Natural killer cell (primary cell): Measurements from ENCODE around the gene DGKB. TPM values are rescaled to one million over a fixed set of nuclear protein-coding genes. Genes with fewer than 3 reads are reported as not detected.

Source experiments
- ATAC-seq, 3 donors: fragments of 150-1000 bp in 2 of 3; fragments of 200-7000 bp in 1 of 3; cut with Tn5 transposase; 1 replicate in 1 of 3; 2 replicates in 2 of 3; pipeline ENCODE4 v1.10.0; 2021; ENCODE audit warnings: mild to moderate bottlenecking in 2 of 3, moderate library complexity in 2 of 3
- DNase-seq, 2 donors: peaks; one replicate each; pipeline versions ENCODE4 v3.0.0 to v3.0.0-alpha.2; 2013 to 2021; ENCODE audit warnings: mixed read lengths in 1 of 2
- H3K27ac ChIP-seq: one replicate; pipeline ENCODE4 v1.5.1; 2013; ENCODE audit warnings: mild to moderate bottlenecking, low read length
- H3K27me3 ChIP-seq: one replicate; pipeline ENCODE4 v1.6.1; 2013; ENCODE audit warnings: low read length; ENCODE audit not compliant: control insufficient read depth, insufficient read depth
- H3K36me3 ChIP-seq: one replicate; pipeline ENCODE4 v1.6.1; 2013; ENCODE audit warnings: low read length; ENCODE audit not compliant: control insufficient read depth, insufficient read depth
- H3K4me1 ChIP-seq: one replicate; pipeline ENCODE4 v1.6.1; 2013; ENCODE audit warnings: low read length; ENCODE audit not compliant: control insufficient read depth, insufficient read depth
- H3K4me3 ChIP-seq: one replicate; pipeline ENCODE4 v1.5.1; 2013; ENCODE audit warnings: low read length
- H3K9me3 ChIP-seq: one replicate; pipeline ENCODE4 v1.6.1; 2013; ENCODE audit warnings: low read length; ENCODE audit not compliant: control insufficient read depth, insufficient read depth
- H3K27ac Mint-ChIP-seq, 2 donors: one replicate each; pipeline ENCODE4 v1.8.0; 2022; ENCODE audit warnings: mild to moderate bottlenecking in 2 of 2, mixed read lengths in 2 of 2, moderate library complexity in 1 of 2
- H3K27me3 Mint-ChIP-seq, 2 donors: one replicate each; pipeline ENCODE4 v1.8.0; 2022; ENCODE audit warnings: low read depth in 2 of 2, mixed read lengths in 2 of 2
- H3K36me3 Mint-ChIP-seq: one replicate; pipeline ENCODE4 v1.8.0; 2022; ENCODE audit warnings: mixed read lengths
- H3K4me1 Mint-ChIP-seq, 2 donors: one replicate each; pipeline ENCODE4 v1.8.0; 2022; ENCODE audit warnings: mixed read lengths in 2 of 2
- H3K4me3 Mint-ChIP-seq: one replicate; pipeline ENCODE4 v1.8.0; 2022; ENCODE audit warnings: mild to moderate bottlenecking, moderate library complexity, mixed read lengths
- H3K9me3 Mint-ChIP-seq, 2 donors: one replicate each; pipeline ENCODE4 v1.8.0; 2022; ENCODE audit warnings: mixed read lengths in 2 of 2
- CTCF ChIP-seq: fragments of 200-600 bp; IDR thresholded peaks from one replicate; pipeline ENCODE4 v1.8.0; 2022; ENCODE audit warnings: antibody characterized with exemption
- WGBS: methylation state at CpG from one replicate; pipeline ENCODE4 v1.1.7; 2013; ENCODE audit warnings: missing lambda C conversion rate; ENCODE audit not compliant: insufficient coverage; 5-methylcytosine and 5-hydroxymethylcytosine counted together
- intact Hi-C: fragments of 100-400 bp; cut with micrococcal nuclease; formaldehyde crosslinking; loops from one replicate; pipeline ENCODE4 v1.14.2; 2022
- total RNA-seq, 4 donors: library from RNA; stranded (reverse); fragments of 120-200 nt in 1 of 4; gene quantifications; one replicate each; pipeline versions ENCODE4 v1.2.3 to v1.2.4, GENCODE V29; 2013 to 2022

DGKB gene
- total RNA-seq, 3 donors from 2014 or later (not counting 1 experiment from before 2014, with no cell fraction given) = not detected

GRCh38 chr7:14430926-14431325 lies 471.6 kb downstream of the DGKB start:
- no peak for ATAC-seq
- Mint-ChIP-seq H3K36me3 (no peaks in the 10 kb centered on the region), H3K27ac (no peak overlapping the region), H3K4me3 (no peak overlapping the region), H3K27me3 (no peaks in the 10 kb centered on the region), H3K9me3 (peaks cover 21 to 25% of the 10 kb centered on the region in 2 donors), H3K4me1 (no peaks in the 10 kb centered on the region)
- no peak for DNase-seq
- TF ChIP-seq CTCF = no peak
- Histone ChIP-seq H3K4me1 (no peaks in the 10 kb centered on the region), H3K9me3 (no peaks in the 10 kb centered on the region), H3K27me3 (no peaks in the 10 kb centered on the region), H3K36me3 (no peaks in the 10 kb centered on the region), H3K27ac (no peak overlapping the region), H3K4me3 (no peak overlapping the region)
- 82% methylated on average over 3 of the region's 3 CpGs for WGBS
- intact Hi-C loops = no loop called here

GRCh38 chr7:14425559-14425958 lies 477.0 kb downstream of the DGKB start:
- no peaks in the 10 kb centered on the region for H3K4me1 Mint-ChIP-seq
- H3K9me3 Mint-ChIP-seq = peaks cover 15 to 16% of the 10 kb centered on the region in 2 donors
- intact Hi-C loops = no loop called here
- H3K4me3 Mint-ChIP-seq = no peak overlapping the region
- DNase-seq = no peak
- H3K9me3 ChIP-seq = no peaks in the 10 kb centered on the region
- no CpG with 5 or more reads among the region's 1 CpG for WGBS
- H3K27me3 ChIP-seq = no peaks in the 10 kb centered on the region
- H3K27ac Mint-ChIP-seq = no peak overlapping the region
- no peaks in the 10 kb centered on the region for H3K27me3 Mint-ChIP-seq
- H3K36me3 ChIP-seq = no peaks in the 10 kb centered on the region
- H3K36me3 Mint-ChIP-seq = no peaks in the 10 kb centered on the region
- TF ChIP-seq CTCF = no peak
- H3K4me3 ChIP-seq = no peak overlapping the region
- ATAC-seq = no peak
- H3K4me1 ChIP-seq = no peaks in the 10 kb centered on the region
- no peak overlapping the region for H3K27ac ChIP-seq

GRCh38 chr7:14424675-14425074 lies 477.9 kb downstream of the DGKB start:
- Histone ChIP-seq H3K36me3 (no peaks in the 10 kb centered on the region), H3K4me3 (no peak overlapping the region), H3K27me3 (no peaks in the 10 kb centered on the region), H3K4me1 (no peaks in the 10 kb centered on the region), H3K27ac (no peak overlapping the region), H3K9me3 (no peaks in the 10 kb centered on the region)
- DNase-seq (no peak), ATAC-seq (no peak)
- Mint-ChIP-seq H3K4me1 (no peaks in the 10 kb centered on the region), H3K27ac (no peak overlapping the region), H3K36me3 (no peaks in the 10 kb centered on the region), H3K4me3 (no peak overlapping the region), H3K9me3 (peaks cover 16% of the 10 kb centered on the region in 2 donors), H3K27me3 (no peaks in the 10 kb centered on the region)
- no peak for TF ChIP-seq CTCF
- WGBS = no CpG with 5 or more reads among the region's 1 CpG
- intact Hi-C loops = no loop called here

GRCh38 chr7:14420768-14421167 lies 481.8 kb downstream of the DGKB start:
- Mint-ChIP-seq H3K27me3 (no peaks in the 10 kb centered on the region), H3K9me3 (peaks cover 9 to 11% of the 10 kb centered on the region in 2 donors), H3K27ac (no peak overlapping the region), H3K36me3 (no peaks in the 10 kb centered on the region), H3K4me3 (no peak overlapping the region), H3K4me1 (no peaks in the 10 kb centered on the region)
- Histone ChIP-seq H3K36me3 (no peaks in the 10 kb centered on the region), H3K9me3 (no peaks in the 10 kb centered on the region), H3K4me3 (no peak overlapping the region), H3K27me3 (no peaks in the 10 kb centered on the region), H3K4me1 (no peaks in the 10 kb centered on the region), H3K27ac (no peak overlapping the region)
- ATAC-seq (no peak), DNase-seq (no peak)
- TF ChIP-seq CTCF = no peak
- intact Hi-C loops = no loop called here
- 80% methylated on average over 5 of the region's 5 CpGs for WGBS
